GM12873 (cell line): ENCODE results near the gene GMDS.

ENCODE experiments used
- TF ChIP-seq, protein P1 (sequence below): IDR thresholded peaks from 2 replicates; pipeline ENCODE4 v1.5.1; 2012; ENCODE audit warnings: low read depth, mild to moderate bottlenecking, moderate library complexity, low read length, control low read depth; ENCODE audit not compliant: insufficient read depth; ENCODE audit errors: missing control alignments

The GMDS gene

DNA sequence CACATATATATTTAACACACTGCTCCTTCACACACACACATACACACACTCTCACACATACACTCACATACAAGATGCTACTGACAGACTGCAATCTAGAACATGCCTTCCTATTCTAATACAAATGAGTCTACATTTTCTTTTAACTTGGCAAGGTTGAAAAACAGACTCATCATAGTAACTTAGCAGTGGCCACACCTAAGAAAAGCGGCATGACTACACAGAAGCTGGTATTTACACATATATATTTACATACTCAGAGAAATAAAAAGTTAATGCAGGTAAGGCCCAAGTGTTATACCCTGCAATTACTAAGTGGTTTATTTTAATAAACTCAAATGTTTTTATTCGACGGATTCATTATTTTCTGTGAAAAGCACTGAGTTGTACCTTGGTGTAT is 426.4 kb downstream of the GMDS start:
- TF ChIP-seq, protein P1, sequence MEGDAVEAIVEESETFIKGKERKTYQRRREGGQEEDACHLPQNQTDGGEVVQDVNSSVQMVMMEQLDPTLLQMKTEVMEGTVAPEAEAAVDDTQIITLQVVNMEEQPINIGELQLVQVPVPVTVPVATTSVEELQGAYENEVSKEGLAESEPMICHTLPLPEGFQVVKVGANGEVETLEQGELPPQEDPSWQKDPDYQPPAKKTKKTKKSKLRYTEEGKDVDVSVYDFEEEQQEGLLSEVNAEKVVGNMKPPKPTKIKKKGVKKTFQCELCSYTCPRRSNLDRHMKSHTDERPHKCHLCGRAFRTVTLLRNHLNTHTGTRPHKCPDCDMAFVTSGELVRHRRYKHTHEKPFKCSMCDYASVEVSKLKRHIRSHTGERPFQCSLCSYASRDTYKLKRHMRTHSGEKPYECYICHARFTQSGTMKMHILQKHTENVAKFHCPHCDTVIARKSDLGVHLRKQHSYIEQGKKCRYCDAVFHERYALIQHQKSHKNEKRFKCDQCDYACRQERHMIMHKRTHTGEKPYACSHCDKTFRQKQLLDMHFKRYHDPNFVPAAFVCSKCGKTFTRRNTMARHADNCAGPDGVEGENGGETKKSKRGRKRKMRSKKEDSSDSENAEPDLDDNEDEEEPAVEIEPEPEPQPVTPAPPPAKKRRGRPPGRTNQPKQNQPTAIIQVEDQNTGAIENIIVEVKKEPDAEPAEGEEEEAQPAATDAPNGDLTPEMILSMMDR, result no peak

DNA sequence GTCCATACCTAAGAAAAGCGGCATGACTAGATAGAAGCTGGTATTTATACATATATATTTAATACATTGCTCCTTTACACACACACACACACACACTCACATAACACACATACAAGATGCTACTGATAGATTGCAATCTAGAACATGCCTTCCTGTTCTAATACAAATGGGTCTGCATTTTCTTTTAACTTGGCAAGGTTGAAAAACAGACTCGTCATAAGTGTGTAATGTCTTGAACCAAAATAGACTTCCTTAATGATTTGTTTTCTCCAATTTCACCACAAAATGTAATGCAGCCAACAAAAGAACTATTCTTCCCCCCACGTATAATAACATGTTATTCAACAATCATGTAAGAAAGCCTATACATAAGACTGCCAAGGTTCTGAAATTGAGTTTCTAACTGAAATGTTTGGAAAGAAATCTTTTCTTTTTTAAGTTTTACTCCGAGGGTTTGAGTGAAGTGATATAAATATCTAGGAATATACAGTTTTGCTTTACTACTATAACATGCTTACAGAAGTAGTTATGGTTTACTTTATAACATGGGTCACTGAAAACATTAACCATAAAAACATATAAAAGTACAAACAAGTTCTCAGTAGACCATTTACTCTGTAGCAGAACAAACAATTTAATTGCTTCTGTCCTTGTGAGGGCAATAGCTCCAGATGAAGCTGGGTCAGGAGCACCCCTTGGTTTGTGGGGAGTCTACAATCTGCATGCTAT is 428.2 kb downstream of the GMDS start:
- TF ChIP-seq, protein P1, result no peak

- TF ChIP-seq, protein P1, result no peak
These were observed 429.5 kb downstream of the GMDS start for GRCh38 chr6:1815827-1816452.

DNA sequence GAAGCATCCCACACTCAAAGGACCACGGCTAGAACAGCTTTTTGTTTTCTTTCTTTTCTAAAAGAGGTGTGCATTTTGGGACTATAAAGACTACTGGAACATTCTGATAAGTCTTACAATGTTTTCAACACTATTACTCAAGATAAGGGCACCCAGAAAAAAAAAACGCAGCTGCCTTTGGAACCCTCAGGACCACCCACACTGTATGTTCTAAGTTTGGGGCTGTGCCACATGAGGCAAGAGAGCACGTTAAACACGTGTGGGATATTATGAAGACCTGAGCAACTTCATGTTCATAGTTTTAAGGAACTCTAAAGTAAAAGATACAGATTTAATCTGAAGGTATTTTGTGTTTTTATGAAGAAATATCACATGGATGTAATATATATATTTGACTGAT is 431.1 kb downstream of the GMDS start:
- TF ChIP-seq, protein P1, result no peak

DNA sequence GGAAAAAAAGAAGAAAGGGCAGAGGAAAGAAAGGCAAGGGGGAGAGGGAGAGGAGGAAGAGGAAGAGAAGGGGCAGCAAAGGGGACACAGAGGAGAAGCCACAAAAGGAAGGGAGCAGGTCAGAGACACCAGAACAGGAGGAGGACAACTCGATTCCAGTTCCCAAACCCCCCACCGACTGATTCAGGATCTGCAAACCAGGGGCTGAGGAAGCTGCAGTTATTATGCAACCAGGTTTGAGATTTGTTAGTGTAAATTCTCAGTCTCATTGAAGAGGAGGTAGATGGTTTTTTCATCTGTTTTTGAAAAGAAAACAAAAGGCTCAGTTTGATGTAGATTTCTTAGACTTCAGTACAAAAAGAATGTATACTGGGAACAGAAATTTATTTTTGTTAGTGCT is 432.9 kb downstream of the GMDS start:
- TF ChIP-seq, protein P1, result no peak

- TF ChIP-seq, protein P1, result no peak
These were observed 433.4 kb downstream of the GMDS start for GRCh38 chr6:1812034-1812433.

DNA sequence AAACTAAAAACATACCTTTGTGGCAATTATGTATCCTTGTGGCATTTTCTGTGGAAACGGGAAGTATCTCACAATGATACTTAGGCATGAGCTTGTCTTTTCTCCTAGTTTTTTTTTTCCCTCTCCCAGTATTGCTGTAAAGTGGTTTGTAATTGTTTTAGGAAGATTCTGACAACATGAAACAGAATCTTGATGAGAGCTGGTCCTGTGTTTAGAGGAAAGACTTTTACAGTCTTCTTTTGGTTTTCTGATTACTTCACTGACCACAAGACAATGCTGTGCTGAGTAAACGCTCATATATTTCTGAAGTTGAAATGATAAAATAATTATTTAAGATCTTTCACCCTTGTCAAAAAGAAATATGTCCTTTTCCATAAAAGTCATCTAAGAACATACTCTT is 434.5 kb downstream of the GMDS start:
- TF ChIP-seq, protein P1, result no peak
